GM18508 (cell line): ENCODE results near the gene SRGAP2C.
"Not testable (repeated sequence)": the region's sequence is repeated elsewhere in the genome, so short reads cannot be mapped to it uniquely, and the experiment has no call there.

Experiments used
- ATAC-seq: cut with Tn5 transposase; IDR thresholded peaks from one replicate; pipeline ENCODE4 v1.9.1; 2021; ENCODE audit warnings: moderate number of reproducible peaks; ENCODE audit not compliant: insufficient read depth, unreplicated experiment

SRGAP2C gene

DNA sequence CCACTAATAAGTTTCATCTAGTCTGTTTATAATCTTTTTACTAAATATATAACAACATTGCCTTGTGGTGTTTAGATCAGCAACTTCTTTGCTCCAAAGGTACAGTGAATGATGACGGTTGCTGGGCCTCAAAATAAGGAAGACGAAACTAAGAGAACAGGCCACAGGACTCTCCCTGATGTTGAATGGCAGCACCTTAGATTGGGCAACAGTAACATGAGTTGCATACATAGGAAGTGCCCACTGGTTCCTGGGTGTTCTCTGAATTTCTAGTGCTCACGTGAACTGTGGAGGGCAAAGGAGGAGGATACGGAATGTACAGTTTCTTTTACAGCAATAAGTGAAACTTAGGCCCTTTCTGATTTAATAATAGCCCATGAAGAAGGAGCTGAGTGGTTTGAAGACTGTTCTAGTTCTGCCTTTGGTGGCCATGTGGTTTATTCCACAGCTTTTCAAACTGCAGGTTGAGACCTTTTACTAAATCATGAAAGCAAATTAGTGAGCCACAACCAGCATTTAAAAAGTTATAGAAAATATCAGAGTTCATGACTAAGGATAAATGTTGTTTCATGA, 86.5 kb downstream of the SRGAP2C start:
- not testable (repeated sequence) for ATAC-seq

DNA sequence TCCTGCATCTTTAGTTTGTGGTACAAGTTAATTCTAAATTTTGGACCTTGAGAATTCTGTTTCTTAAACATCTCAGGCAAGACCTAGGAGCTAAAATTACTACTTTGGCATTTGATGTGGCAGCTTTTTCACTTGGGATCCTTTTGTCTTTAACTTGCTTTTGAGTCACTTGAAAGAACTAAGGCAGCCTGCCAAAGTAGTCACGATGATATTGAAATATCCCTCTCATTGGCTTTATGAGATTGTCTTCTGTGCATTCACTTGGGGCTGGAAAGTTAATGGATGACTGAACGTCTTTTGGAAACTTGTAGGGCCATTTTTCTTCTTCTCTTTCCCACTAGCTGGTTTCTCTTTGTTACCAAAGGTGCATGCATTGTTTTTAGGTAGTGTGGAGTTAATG, 90.7 kb downstream of the SRGAP2C start:
- not testable (repeated sequence) for ATAC-seq

DNA sequence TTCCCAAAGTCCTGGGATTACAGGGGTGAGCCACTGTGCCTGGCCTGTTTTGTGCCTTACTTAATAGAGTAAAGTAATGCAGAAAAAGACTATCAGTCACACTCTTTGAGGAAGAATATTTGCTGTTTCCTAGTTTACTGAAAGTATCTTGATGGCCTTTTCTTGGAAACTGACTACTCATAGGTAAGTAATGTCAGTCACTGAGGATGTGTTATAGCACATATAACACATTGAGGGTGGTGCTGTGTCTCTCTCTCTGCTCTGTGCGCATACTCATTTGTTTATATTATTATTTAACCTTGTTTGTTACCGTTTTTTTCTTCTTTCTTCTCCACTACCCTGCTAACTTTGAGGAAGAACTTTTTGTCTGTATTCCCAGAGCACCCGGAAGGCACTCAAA, 93.4 kb downstream of the SRGAP2C start:
- not testable (repeated sequence) for ATAC-seq

DNA sequence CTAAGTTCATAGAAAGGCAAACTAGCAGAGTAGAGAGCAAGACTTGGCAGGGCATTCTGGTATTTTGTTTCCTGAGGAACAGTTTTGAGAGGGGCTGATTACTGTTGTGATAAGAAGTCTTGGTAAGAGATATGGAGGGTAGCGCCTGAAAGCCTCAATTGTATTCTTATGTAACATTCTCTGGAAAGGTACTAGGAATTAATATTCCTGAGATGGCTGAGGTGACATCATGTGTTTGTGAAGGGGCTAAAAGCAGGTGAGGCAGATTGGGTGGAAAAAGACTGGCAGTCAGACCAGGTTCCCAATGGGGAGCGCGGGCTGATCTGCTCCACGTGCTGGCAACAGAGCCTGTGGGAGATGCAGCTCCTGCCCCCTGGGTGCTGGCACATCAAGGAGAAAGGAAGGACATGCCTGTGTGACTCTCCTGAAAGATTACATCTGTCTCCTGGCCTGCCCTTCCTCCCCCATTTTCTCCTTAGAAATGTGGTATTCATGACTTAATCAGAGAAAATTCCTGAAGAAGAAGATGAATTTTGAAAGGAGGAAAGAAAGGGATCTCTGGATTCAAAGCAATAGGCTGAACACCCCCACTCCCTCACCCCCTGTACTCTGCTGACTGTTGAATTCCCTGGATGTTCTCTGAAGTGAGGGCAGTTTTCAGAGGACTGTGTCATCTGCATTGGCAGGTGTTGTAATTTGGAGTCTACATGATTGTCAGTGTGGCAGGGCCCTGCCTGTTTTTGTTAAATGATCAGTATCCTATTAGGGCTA, 94.2 kb downstream of the SRGAP2C start:
- ATAC-seq = not testable (repeated sequence)

DNA sequence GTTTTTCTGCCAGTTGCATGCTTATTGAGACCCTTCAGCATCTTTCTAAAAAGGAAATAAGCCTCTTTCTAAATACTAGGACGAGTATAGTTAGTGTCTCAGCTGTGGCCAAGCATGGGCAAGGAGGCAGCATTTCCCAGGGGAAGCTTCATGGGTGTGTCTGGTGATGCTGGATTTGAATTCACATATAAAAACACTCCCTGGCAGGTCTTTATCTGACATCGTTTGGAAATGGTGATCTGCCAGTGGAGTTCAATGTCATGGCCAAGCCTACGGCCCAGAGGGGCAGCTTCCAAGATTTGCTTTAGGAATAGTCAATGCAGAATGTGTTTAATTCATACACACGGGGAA, 94.7 kb downstream of the SRGAP2C start:
- ATAC-seq = not testable (repeated sequence)

DNA sequence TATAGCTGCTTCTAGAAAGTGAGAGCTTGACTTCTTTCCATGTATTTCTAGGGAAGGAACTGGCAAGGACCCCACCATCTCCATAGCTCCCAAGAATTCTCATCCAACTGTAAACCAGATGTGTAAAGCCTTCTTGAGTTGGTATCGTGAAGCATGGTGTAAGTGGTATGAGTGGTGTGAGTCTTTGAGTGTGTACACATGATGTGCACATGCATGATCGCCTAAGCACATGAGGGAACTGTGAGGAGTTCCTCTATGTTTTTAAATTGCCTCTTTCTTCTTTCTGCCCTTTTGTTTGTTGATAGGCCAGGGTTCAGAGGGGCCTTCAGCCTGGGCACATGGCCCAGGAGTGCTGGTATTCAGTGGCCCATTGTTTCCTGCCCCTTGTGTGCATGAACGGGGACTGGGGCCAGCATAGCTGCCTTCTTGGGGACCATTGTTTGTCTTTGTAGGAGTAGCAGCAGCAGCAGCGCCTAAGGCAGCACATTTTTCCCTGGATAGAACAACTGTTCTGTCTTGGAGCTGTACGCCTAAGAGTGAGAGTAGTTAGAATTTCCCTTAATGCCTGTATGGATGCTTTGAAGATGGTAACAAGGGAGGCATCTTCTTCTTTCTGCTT, 96.0 kb downstream of the SRGAP2C start:
- ATAC-seq = not testable (repeated sequence)

DNA sequence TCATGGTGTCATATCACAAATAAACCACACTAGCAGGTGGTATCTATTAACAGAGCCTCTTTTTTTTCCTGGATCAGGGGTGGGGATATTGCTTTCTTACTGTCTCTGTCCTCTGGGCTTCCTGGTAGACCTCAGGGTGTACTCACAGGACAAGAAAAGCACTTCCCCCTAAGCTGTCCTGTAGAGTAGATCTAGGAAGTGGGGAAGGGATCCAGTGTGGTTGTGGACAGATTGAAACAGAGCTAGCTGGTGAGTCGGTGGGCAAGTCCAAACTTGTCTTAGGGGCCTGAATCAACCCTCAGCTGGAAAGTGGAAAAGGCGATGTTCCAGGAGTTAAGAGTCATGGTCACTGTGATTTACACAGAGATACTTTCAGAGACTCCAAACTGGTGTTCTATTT, 96.7 kb downstream of the SRGAP2C start:
- ATAC-seq = not testable (repeated sequence)

DNA sequence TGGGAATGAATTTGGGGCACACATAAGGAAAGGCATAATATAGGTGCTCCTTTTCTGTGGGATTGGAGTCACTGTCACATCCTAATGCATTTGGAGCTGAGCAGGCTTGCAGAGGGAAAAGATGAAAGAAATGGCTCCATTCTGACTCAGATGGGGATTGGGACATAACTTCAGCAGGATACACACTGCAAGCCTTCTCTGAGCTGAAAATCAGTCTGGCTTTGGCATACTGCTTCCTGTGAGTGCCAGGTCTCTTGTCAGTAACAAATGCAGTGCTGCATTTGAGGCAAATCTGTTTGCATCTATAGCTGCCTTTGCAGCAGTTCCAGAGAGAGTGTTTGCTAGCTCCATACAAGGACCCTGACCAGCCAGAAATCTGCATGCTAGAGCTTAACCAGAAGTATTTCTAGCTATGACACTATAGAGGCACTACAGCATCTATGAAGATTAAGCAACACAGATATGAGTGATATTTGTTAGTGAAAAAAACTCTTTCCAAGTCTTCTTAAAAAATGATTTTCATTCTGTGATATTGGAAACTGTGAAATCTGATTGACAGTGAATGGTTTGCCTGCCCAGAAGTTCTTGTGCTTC, 98.9 kb downstream of the SRGAP2C start:
- not testable (repeated sequence) for ATAC-seq

DNA sequence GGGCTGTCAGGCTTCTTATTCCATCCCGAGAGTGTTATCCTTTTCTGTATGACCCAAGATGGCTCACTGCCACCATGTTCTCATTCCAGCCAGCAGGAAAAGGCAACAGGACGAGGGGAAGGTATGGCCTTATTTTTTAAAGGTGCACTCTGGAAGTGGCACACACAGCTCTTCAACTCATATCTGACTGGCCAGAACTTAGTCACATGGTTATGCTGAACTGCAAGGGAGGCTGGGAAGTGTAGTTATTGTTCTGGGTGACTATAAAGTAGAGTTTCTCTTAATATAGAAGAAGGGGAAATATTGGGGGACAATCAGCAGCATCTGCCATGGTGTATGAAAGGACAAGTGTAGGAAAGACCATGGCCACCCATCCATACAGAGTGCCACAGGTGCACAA, 107.8 kb downstream of the SRGAP2C start:
- not testable (repeated sequence) for ATAC-seq

DNA sequence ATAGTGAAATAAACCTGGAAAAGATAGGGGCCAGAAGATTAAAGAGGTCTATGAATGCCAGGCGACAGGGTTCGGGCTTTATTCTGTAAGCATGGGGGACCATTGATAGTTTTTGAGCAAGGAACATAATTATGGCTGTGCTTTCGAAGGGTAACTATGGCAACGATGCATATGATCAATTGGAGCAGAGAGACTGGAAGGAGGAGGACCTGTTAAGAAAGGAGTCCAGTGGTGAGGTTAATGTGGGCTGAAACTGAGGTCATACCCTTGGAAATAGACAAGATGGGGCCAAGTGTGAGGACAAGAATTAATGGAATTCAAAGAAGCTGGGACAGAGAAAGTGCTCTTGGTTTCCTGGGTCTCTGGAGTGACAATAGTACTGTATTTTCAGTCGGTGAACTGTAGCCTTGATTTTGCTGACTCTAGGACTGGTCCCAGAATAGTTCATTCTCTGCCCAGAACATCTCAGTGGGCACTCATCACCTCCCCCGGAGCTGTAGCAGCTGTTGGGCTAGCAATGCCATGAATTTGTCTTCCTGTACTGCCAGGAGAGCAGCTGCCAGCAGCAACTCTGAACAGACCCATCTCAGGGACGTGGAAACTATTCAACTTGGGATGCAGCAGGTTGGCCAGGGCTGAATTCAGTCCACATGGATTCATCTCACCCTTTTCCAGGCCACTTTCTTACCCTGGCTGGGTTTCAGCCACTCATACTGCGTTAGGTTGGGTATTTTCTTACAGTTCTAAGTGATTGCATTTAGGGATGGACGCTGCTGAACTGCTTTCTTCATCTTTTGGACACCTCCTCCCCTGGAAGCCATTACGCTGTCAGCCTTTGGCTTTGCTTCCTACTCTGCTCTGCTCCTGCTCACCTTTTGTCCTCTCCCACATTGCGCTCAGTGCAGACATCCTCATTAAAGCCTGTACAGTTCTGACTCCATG, 108.8 kb downstream of the SRGAP2C start:
- ATAC-seq = not testable (repeated sequence)

DNA sequence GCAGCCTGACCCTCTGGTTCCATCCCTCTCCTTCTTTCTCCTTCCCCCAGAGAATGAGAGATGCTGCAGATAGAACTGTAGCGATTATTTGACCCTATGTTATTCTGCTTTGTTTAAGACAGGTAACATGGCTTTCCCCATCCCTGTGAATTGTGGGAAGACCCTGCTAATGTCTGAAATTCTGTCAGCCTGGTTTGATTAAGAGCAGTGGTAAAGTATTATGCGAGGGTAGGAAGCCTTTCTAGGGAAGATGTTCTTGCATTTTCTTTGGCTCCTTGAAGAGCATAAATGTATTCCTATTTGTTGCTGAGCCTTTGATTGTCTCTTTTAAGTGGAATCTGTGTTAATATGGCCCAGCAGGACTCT, 109.4 kb downstream of the SRGAP2C start:
- not testable (repeated sequence) for ATAC-seq

DNA sequence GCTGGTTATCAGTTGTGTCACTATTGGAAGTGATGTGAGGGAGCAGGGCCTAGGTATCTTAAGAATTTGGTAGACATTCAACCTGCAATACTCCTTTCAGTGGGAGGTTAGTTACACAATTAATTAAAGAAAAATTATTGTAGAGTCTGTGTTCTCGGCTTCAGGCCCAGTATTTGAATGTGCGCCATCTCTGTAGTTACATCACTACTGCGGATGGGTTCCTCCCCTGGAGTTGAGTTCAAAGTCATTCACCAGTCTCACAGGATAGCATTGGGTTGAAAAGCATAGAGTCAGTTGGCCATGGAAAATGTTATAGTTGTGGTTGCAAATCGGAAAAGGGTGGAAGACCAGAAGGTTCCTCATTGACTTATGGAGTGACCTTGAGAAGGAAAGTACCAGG, 111.8 kb downstream of the SRGAP2C start:
- not testable (repeated sequence) for ATAC-seq

DNA sequence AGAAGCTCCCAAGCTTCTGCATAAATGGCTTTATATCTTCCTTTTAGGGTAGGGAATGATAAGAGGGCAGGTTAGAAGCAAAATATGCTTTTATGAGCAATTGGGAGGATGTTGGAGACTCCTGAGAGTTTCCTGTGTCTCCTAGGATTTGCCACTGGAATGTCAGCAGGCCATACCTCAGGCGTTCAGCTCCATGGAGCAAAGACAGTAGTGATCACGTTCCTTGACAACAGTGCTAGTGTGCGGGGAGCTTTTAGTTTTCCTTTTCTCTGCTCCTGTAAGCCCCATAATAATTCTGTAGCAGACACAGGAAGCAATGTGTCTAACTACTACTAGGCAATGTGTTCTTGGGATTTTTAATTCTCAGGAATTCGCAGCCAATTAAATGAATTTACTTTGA, 113.8 kb downstream of the SRGAP2C start:
- ATAC-seq = not testable (repeated sequence)

DNA sequence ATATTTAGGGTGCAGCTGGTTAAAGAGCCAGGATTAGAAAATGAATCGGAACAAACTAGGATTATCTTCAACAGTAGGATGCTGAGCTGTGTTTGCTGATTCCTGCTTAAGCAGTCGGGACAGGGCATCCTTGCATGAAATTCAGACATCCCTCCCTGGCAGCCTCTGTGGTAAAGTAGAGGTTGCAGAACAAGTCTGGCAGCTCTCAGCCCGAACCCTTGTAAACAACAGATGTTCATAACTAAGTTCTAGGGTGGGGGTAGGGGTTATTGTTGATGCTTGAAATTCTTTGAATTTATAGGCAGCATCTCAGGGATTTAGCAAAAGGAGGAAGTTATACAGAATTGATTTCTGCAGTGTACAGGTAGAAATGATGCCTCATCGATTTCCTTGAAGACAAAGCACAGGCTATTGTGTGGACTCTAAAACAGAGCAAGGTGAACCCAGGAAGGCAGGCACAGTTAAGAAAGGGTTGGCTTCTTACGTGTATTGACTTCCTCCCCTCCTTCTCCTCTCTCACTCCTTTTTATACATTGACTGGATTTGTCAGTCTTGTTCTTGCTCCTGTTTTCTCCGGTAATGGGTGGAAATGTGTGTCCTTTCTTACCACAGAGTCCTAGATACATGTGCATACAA, 114.9 kb downstream of the SRGAP2C start:
- ATAC-seq = not testable (repeated sequence)

DNA sequence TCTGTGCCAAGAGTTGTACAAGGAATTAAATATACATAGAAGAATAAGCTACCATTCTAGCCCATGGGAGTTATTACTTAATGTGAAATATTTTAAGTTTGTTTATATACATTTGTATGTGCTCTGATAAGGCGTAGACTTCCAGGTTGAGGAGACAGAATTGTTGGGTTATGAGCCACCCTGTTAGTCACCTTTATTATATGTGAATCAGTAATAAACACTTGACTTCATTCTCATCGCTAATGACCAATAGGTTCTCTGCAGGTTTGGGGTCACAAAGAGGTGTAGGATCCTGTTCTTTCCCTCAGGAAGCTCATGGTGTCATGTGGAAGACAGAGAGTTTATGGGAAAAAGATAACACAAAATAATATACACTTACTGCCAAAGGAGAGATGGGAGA, 117.1 kb downstream of the SRGAP2C start:
- not testable (repeated sequence) for ATAC-seq

DNA sequence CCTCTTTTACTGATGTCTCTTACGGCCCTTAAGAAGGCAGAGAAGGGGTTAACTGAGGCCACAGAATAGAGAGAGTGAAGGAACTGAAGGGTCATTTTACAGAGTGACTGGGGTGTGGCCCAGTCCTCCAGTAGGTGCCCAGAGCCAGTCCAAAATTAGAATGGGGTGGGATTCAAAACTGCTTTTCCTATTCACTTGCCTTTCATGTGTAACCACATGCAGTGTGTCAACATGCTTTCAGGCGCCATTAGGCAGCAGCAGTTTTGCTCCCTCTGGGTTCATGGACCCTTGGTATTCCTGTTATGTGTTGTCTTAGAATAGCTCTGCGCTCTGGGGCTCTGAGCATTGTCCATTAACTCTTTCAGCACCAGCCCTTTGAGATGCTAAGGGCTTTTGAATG, 123.0 kb downstream of the SRGAP2C start:
- ATAC-seq = not testable (repeated sequence)

DNA sequence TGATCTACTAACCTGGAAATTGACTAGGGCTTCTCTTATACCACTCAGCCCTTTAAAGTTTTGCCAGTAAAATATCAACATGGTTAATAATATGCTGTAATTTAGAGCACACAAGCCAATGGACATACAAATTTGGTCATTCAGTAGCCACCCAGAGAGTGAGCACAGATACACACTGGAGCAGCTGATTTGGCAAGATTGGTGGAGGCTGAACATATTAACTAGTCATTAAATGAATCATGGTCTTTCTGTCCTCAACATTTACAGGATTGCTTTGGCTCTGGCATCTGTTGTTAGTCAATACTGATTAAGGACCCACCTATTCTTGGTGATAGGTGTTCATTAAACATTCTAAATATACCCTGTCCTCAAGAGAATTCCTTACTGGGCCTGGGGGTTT, 130.7 kb downstream of the SRGAP2C start:
- ATAC-seq = not testable (repeated sequence)

DNA sequence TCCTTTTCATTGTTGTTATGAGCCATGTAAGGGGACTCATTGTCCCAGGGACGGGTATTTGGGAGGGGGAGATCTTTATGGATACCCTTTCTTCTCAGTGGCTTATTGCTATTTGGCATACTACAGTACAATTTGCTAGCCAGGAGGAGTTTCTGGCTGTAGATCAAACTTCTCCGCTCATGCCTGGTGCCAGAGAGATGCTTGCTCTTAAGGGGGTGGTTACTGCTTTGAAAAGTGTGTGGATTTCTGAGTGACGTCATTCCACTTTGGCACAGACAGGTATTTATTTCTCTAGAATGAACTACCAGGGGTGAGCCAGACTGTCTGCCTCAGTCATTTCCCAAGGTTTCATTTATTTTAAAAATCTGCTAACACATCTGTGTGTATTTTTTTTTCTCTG, 131.3 kb downstream of the SRGAP2C start:
- ATAC-seq = not testable (repeated sequence)
